Body of pancreas (tissue), 4 donors: ENCODE data around the gene KDM4C.

Experiments used
- CTCF ChIP-seq, 7 experiments: fragments of 450-650 bp in 4 of 7; fragments of 200-600 bp in 3 of 7; sonication (generic) in 3 of 7; IDR thresholded peaks; one replicate each; pipeline ENCODE4 v1.5.1; 2016 to 2019; ENCODE audit warnings: antibody characterized with exemption in 7 of 7
- POLR2A ChIP-seq, 3 donors: fragments of 450-650 bp; IDR thresholded peaks; one replicate each; pipeline ENCODE4 v1.6.1; 2016; ENCODE audit warnings: antibody characterized with exemption in 3 of 3, mild to moderate bottlenecking in 2 of 3

DNA sequence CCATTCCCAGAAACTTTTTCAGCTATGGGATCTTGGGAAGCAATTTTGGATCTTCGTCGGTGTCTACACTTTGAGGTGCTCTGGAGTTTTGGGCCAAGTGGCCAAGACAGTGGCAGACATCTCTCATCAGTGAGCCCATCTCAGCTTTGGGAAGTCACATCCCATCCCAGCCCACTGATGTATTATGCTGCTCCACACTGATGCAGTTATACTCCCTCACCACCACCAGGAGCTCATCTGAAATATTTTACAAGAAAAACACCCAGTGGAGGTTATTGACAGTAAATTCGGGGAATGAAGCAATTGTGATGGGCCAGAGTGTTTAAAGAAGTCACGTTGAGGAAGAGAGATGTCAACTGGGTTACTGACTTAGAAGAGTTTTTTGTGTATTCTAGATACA lies 378.0 kb downstream of the KDM4C start:
- TF ChIP-seq CTCF (IDR thresholded peaks at IDR 0.05), result no peak
- no peak for TF ChIP-seq POLR2A (IDR thresholded peaks at IDR 0.05)
